ENCODE data around the gene TMEM179.

DNA sequence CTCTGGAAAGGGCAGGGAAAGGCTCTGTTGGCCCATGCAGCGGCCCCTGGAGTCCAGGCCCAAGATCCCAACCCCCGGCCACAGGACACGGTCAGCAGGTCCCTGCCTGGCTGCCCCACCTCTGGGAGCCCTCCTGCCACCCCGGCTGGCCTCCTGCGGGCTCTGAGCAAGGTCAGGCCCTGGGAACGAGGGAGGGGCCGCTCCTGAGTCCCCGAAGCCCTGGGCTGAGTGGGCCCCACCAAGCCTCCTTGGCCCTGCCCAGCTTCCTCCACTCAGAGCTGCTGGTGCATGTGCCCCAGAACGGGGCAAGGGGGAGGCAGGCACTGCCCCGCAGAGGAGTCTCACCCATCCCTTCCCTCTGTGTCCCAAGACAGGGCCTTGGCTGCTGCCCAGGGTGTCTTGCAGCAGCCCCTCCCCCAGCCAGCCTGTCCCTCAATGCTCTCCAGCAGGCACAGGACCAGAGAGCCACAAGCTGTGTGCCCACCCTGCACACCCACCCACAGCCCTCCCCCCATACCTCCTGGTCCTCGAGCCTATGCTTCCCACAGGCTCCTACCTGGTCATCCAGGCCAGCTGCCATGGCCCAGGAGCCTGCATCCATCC, 32.4 kb downstream of the TMEM179 start:
- TF ChIP-seq, protein P1, sequence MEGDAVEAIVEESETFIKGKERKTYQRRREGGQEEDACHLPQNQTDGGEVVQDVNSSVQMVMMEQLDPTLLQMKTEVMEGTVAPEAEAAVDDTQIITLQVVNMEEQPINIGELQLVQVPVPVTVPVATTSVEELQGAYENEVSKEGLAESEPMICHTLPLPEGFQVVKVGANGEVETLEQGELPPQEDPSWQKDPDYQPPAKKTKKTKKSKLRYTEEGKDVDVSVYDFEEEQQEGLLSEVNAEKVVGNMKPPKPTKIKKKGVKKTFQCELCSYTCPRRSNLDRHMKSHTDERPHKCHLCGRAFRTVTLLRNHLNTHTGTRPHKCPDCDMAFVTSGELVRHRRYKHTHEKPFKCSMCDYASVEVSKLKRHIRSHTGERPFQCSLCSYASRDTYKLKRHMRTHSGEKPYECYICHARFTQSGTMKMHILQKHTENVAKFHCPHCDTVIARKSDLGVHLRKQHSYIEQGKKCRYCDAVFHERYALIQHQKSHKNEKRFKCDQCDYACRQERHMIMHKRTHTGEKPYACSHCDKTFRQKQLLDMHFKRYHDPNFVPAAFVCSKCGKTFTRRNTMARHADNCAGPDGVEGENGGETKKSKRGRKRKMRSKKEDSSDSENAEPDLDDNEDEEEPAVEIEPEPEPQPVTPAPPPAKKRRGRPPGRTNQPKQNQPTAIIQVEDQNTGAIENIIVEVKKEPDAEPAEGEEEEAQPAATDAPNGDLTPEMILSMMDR (IDR thresholded peaks at IDR 0.05), result no peak
- no peak for TF ChIP-seq POLR2A (IDR thresholded peaks at IDR 0.05)
- TF ChIP-seq EP300 (IDR thresholded peaks at IDR 0.05), result no peak

Data from ovary (tissue), 3 donors.